IMR-90 (cell line): ENCODE data around the gene KCNMA1. TPM values are rescaled to one million over a fixed set of nuclear protein-coding genes. Genes with fewer than 3 reads are reported as not detected.

Source experiments
- ATAC-seq: fragments of 200-7000 bp; cut with Tn5 transposase; 2 replicates; pipeline ENCODE4 v1.9.1; 2020; ENCODE audit warnings: low read depth, mild to moderate bottlenecking, moderate library complexity
- BruUV-seq: library from RNA; stranded (reverse); fragments of 400-500 nt; replicated peaks from 2 replicates; lab custom pipeline; 2021; lab: Mats Ljungman, UMichigan
- CTCF ChIA-PET: fragments of 300-600 bp; formaldehyde crosslinking; extraction: SDS; loops from one replicate; lab custom pipeline; 2021; ENCODE audit warnings: antibody characterized with exemption; lab: Yijun Ruan, JAX
- POLR2A ChIA-PET: fragments of 300-600 bp; sonication (Branson Sonifier 250); formaldehyde crosslinking; loops from one replicate; lab custom pipeline; 2022; ENCODE audit warnings: antibody characterized with exemption; ENCODE audit not compliant: unreplicated experiment; lab: Charles Lee
- DNase-seq: peaks from one replicate; pipeline ENCODE4 v3.0.0; 2013
- H2AFZ ChIP-seq: replicated peaks from 2 replicates; pipeline ENCODE3; 2013; ENCODE audit warnings: low read length, mild to moderate bottlenecking; ENCODE audit not compliant: poor library complexity
- H2AK5ac ChIP-seq: 2 replicates; pipeline ENCODE4 v1.6.1; 2013; ENCODE audit warnings: low read depth, low read length, inconsistent platforms
- H2AK9ac ChIP-seq: replicated peaks from 2 replicates; pipeline ENCODE3; 2013; ENCODE audit warnings: mild to moderate bottlenecking, low read depth, low read length, moderate library complexity; ENCODE audit not compliant: poor library complexity
- H2BK120ac ChIP-seq: 2 replicates; pipeline ENCODE4 v1.6.1; 2013; ENCODE audit warnings: low read depth, low read length, inconsistent platforms
- H2BK15ac ChIP-seq: 3 replicates; pipeline ENCODE4 v1.6.1; 2013; ENCODE audit warnings: low read depth, low read length, inconsistent platforms
- H2BK20ac ChIP-seq: 2 replicates; pipeline ENCODE4 v1.6.1; 2013; ENCODE audit warnings: low read depth, mild to moderate bottlenecking, inconsistent platforms, low read length, moderate library complexity
- H2BK5ac ChIP-seq: 2 replicates; pipeline ENCODE4 v1.6.1; 2013; ENCODE audit warnings: mild to moderate bottlenecking, low read depth, low read length, inconsistent platforms; ENCODE audit not compliant: poor library complexity, severe bottlenecking
- H3K14ac ChIP-seq: replicated peaks from 2 replicates; pipeline ENCODE4 v1.6.1; 2013; ENCODE audit warnings: low read depth, low read length, inconsistent platforms
- H3K18ac ChIP-seq: 2 replicates; pipeline ENCODE4 v1.6.1; 2013; ENCODE audit warnings: low read depth, low read length, control low read depth
- H3K23ac ChIP-seq: 2 replicates; pipeline ENCODE4 v1.6.1; 2013; ENCODE audit warnings: low read depth, low read length, inconsistent platforms
- H3K27ac ChIP-seq: 2 replicates; pipeline ENCODE4 v1.5.1; 2013; ENCODE audit warnings: mild to moderate bottlenecking, control low read depth, low read length; ENCODE audit not compliant: insufficient read depth
- H3K27me3 ChIP-seq: 2 replicates; pipeline ENCODE4 v1.6.1; 2013; ENCODE audit warnings: low read length; ENCODE audit not compliant: control insufficient read depth, insufficient read depth
- H3K36me3 ChIP-seq: 2 replicates; pipeline ENCODE4 v1.6.1; 2013; ENCODE audit warnings: low read length, mixed read lengths; ENCODE audit not compliant: control insufficient read depth, insufficient read depth
- H3K4ac ChIP-seq: 2 replicates; pipeline ENCODE4 v1.6.1; 2013; ENCODE audit warnings: low read depth, low read length, inconsistent platforms
- H3K4me1 ChIP-seq: 2 replicates; pipeline ENCODE4 v1.6.1; 2013; ENCODE audit warnings: low read length, mixed read lengths; ENCODE audit not compliant: control insufficient read depth, insufficient read depth
- H3K4me2 ChIP-seq: 2 replicates; pipeline ENCODE4 v1.6.1; 2013; ENCODE audit warnings: low read depth, mild to moderate bottlenecking, control low read depth, low read length, moderate library complexity
- H3K4me3 ChIP-seq: 2 replicates; pipeline ENCODE4 v1.5.1; 2013; ENCODE audit warnings: low read depth, mild to moderate bottlenecking, control low read depth, low read length, moderate library complexity; ENCODE audit not compliant: insufficient read depth
- H3K56ac ChIP-seq: 2 replicates; pipeline ENCODE4 v1.6.1; 2013; ENCODE audit warnings: low read length, inconsistent platforms; ENCODE audit not compliant: insufficient read depth; ENCODE audit errors: extremely low read depth
- H3K79me1 ChIP-seq, 2 experiments: 2 replicates each; pipeline ENCODE4 v1.6.1; 2013; ENCODE audit warnings: low read length in 2 of 2, inconsistent platforms in 1 of 2, low read depth in 1 of 2
- H3K9ac ChIP-seq: 2 replicates; pipeline ENCODE4 v1.6.1; 2013; ENCODE audit warnings: low read depth, low read length, control low read depth
- H3K9me1 ChIP-seq: 2 replicates; pipeline ENCODE4 v1.6.1; 2013; ENCODE audit warnings: low read length, inconsistent platforms; ENCODE audit not compliant: insufficient read depth
- H3K9me3 ChIP-seq: 2 replicates; pipeline ENCODE4 v1.6.1; 2013; ENCODE audit warnings: low read length; ENCODE audit not compliant: control insufficient read depth, insufficient read depth
- H4K20me1 ChIP-seq: 2 replicates; pipeline ENCODE4 v1.6.1; 2013; ENCODE audit warnings: low read length, inconsistent platforms; ENCODE audit not compliant: insufficient read depth
- H4K5ac ChIP-seq: 2 replicates; pipeline ENCODE4 v1.6.1; 2013; ENCODE audit warnings: mild to moderate bottlenecking, low read depth, low read length, control low read depth
- H4K8ac ChIP-seq, 2 experiments: 2 replicates each; pipeline ENCODE4 v1.6.1; 2013; ENCODE audit warnings: low read depth in 2 of 2, low read length in 2 of 2, control low read depth in 1 of 2, inconsistent platforms in 1 of 2
- H4K91ac ChIP-seq: 2 replicates; pipeline ENCODE4 v1.6.1; 2013; ENCODE audit warnings: low read depth, low read length, inconsistent platforms; ENCODE audit not compliant: insufficient read depth
- CEBPB ChIP-seq: IDR thresholded peaks from 2 replicates; pipeline ENCODE4 v1.6.1; 2012; ENCODE audit warnings: low read depth, low read length, improper control_type of control experiment
- MAFK ChIP-seq: IDR thresholded peaks from 2 replicates; pipeline ENCODE4 v1.6.1; 2012; ENCODE audit warnings: low read depth, low read length, improper control_type of control experiment
- WGBS, 2 experiments: methylation state at CpG; one replicate each; pipeline versions ENCODE4 v1.1.5 to v1.1.7; 2013; ENCODE audit warnings: missing lambda C conversion rate in 2 of 2; ENCODE audit not compliant: insufficient read length in 1 of 2; ENCODE audit errors: extremely low coverage in 2 of 2; 5-methylcytosine and 5-hydroxymethylcytosine counted together
- dilution Hi-C: fragments of 300-500 bp; cut with HindIII; formaldehyde crosslinking; loops from one replicate; pipeline ENCODE4 v1.14.3; 2018; ENCODE audit warnings: low sequenced_read_pairs; ENCODE audit not compliant: unreplicated experiment
- in situ Hi-C: fragments of 300-500 bp; cut with MboI; formaldehyde crosslinking; loops from 3 replicates; pipeline ENCODE4 v1.14.3; 2019; ENCODE audit warnings: low sequenced_read_pairs, inconsistent platforms, mixed read lengths
- intact Hi-C: fragments of 100-400 bp; cut with micrococcal nuclease; formaldehyde crosslinking; loops from 2 replicates; pipeline ENCODE4 v1.10.0; 2022
- polyA plus RNA-seq, 3 experiments: library from polyadenylated mRNA; depleted of rRNA; stranded (reverse); fragments of >200 nt; gene quantifications; 2 replicates each; pipeline ENCODE4 v1.2.3, GENCODE V29; 2012; ENCODE audit warnings: low replicate concordance in 1 of 3
- total RNA-seq: library from RNA; depleted of rRNA; stranded (reverse); fragments of >200 nt; gene quantifications from 2 replicates; pipeline ENCODE4 v1.2.3, GENCODE V29; 2012

KCNMA1 gene
- total and polyA plus RNA-seq, 2 of the 4 experiments (the other 2 are of a cell fraction) = 25.6 to 29.6 TPM

GRCh38 chr10:77648472-77648871 is 10.9 kb upstream of the KCNMA1 start:
- no peak overlapping the region for H3K27ac ChIP-seq
- no peak overlapping the region for H4K8ac ChIP-seq
- dilution Hi-C loops (no loop called here), intact Hi-C loops (no loop called here), in situ Hi-C loops (no loop called here)
- H4K5ac ChIP-seq = no peak overlapping the region
- no peak for ATAC-seq
- ChIA-PET POLR2A (no interaction called here), CTCF (interaction anchor here (2.0 kb wide), 1 partner anchor 63 kb away, joined by 4 read pairs; no protein-coding TSS in a partner anchor)
- no peak overlapping the region for H2BK5ac ChIP-seq
- no peak overlapping the region for H3K23ac ChIP-seq
- peaks cover 7% of the 10 kb centered on the region; the same call in 1 of the 2 replicates for H3K9me3 ChIP-seq
- no peak overlapping the region for H2AFZ ChIP-seq
- H4K91ac ChIP-seq = no peak overlapping the region
- H3K4me2 ChIP-seq = no peak overlapping the region
- no peak overlapping the region for H3K18ac ChIP-seq
- H3K9me1 ChIP-seq = no peaks in the 10 kb centered on the region
- H2AK5ac ChIP-seq = no peak overlapping the region
- H2AK9ac ChIP-seq = no peak overlapping the region
- H3K14ac ChIP-seq = no peak overlapping the region
- H4K20me1 ChIP-seq = no peaks in the 10 kb centered on the region
- no peak overlapping the region for H2BK120ac ChIP-seq
- TF ChIP-seq CEBPB (peak; percentile 26; the same call in 1 of the 2 replicates), MAFK (no peak)
- DNase-seq = no peak
- H3K4me1 ChIP-seq = no peaks in the 10 kb centered on the region
- no peaks in the 10 kb centered on the region for H3K79me1 ChIP-seq
- no peak overlapping the region for H3K56ac ChIP-seq
- no peaks in the 10 kb centered on the region for H3K36me3 ChIP-seq
- no peak overlapping the region for H2BK20ac ChIP-seq
- no TSS peak for BruUV-seq
- no peak overlapping the region for H3K4ac ChIP-seq
- no peak overlapping the region for H3K4me3 ChIP-seq
- H3K9ac ChIP-seq = no peak overlapping the region
- no peak overlapping the region for H2BK15ac ChIP-seq
- H3K27me3 ChIP-seq = peaks cover 32% of the 10 kb centered on the region
- no CpG with 5 or more reads among the region's 1 CpG for WGBS, 2 experiments
